Natural killer cell (primary cell): ENCODE data around the gene ZNF41. TPM values are rescaled to one million over a fixed set of nuclear protein-coding genes. Genes with fewer than 3 reads are reported as not detected.

ENCODE experiments used
- ATAC-seq, 3 donors: fragments of 150-1000 bp in 2 of 3; fragments of 200-7000 bp in 1 of 3; cut with Tn5 transposase; 1 replicate in 1 of 3; 2 replicates in 2 of 3; pipeline ENCODE4 v1.10.0; 2021; ENCODE audit warnings: mild to moderate bottlenecking in 2 of 3, moderate library complexity in 2 of 3
- DNase-seq, 2 donors: peaks; one replicate each; pipeline versions ENCODE4 v3.0.0 to v3.0.0-alpha.2; 2013 to 2021; ENCODE audit warnings: mixed read lengths in 1 of 2
- H3K27ac ChIP-seq: one replicate; pipeline ENCODE4 v1.5.1; 2013; ENCODE audit warnings: mild to moderate bottlenecking, low read length
- H3K27me3 ChIP-seq: one replicate; pipeline ENCODE4 v1.6.1; 2013; ENCODE audit warnings: low read length; ENCODE audit not compliant: control insufficient read depth, insufficient read depth
- H3K36me3 ChIP-seq: one replicate; pipeline ENCODE4 v1.6.1; 2013; ENCODE audit warnings: low read length; ENCODE audit not compliant: control insufficient read depth, insufficient read depth
- H3K4me1 ChIP-seq: one replicate; pipeline ENCODE4 v1.6.1; 2013; ENCODE audit warnings: low read length; ENCODE audit not compliant: control insufficient read depth, insufficient read depth
- H3K4me3 ChIP-seq: one replicate; pipeline ENCODE4 v1.5.1; 2013; ENCODE audit warnings: low read length
- H3K9me3 ChIP-seq: one replicate; pipeline ENCODE4 v1.6.1; 2013; ENCODE audit warnings: low read length; ENCODE audit not compliant: control insufficient read depth, insufficient read depth
- H3K27ac Mint-ChIP-seq, 2 donors: one replicate each; pipeline ENCODE4 v1.8.0; 2022; ENCODE audit warnings: mild to moderate bottlenecking in 2 of 2, mixed read lengths in 2 of 2, moderate library complexity in 1 of 2
- H3K27me3 Mint-ChIP-seq, 2 donors: one replicate each; pipeline ENCODE4 v1.8.0; 2022; ENCODE audit warnings: low read depth in 2 of 2, mixed read lengths in 2 of 2
- H3K36me3 Mint-ChIP-seq: one replicate; pipeline ENCODE4 v1.8.0; 2022; ENCODE audit warnings: mixed read lengths
- H3K4me1 Mint-ChIP-seq, 2 donors: one replicate each; pipeline ENCODE4 v1.8.0; 2022; ENCODE audit warnings: mixed read lengths in 2 of 2
- H3K4me3 Mint-ChIP-seq: one replicate; pipeline ENCODE4 v1.8.0; 2022; ENCODE audit warnings: mild to moderate bottlenecking, moderate library complexity, mixed read lengths
- H3K9me3 Mint-ChIP-seq, 2 donors: one replicate each; pipeline ENCODE4 v1.8.0; 2022; ENCODE audit warnings: mixed read lengths in 2 of 2
- CTCF ChIP-seq: fragments of 200-600 bp; IDR thresholded peaks from one replicate; pipeline ENCODE4 v1.8.0; 2022; ENCODE audit warnings: antibody characterized with exemption
- WGBS: methylation state at CpG from one replicate; pipeline ENCODE4 v1.1.7; 2013; ENCODE audit warnings: missing lambda C conversion rate; ENCODE audit not compliant: insufficient coverage; 5-methylcytosine and 5-hydroxymethylcytosine counted together
- intact Hi-C: fragments of 100-400 bp; cut with micrococcal nuclease; formaldehyde crosslinking; loops from one replicate; pipeline ENCODE4 v1.14.2; 2022
- total RNA-seq, 4 donors: library from RNA; stranded (reverse); fragments of 120-200 nt in 1 of 4; gene quantifications; one replicate each; pipeline versions ENCODE4 v1.2.3 to v1.2.4, GENCODE V29; 2013 to 2022

ZNF41 gene
- total RNA-seq, 3 donors from 2014 or later (not counting 1 experiment from before 2014, with no cell fraction given), result 7.9 to 11.8 (median 10.0) TPM

DNA sequence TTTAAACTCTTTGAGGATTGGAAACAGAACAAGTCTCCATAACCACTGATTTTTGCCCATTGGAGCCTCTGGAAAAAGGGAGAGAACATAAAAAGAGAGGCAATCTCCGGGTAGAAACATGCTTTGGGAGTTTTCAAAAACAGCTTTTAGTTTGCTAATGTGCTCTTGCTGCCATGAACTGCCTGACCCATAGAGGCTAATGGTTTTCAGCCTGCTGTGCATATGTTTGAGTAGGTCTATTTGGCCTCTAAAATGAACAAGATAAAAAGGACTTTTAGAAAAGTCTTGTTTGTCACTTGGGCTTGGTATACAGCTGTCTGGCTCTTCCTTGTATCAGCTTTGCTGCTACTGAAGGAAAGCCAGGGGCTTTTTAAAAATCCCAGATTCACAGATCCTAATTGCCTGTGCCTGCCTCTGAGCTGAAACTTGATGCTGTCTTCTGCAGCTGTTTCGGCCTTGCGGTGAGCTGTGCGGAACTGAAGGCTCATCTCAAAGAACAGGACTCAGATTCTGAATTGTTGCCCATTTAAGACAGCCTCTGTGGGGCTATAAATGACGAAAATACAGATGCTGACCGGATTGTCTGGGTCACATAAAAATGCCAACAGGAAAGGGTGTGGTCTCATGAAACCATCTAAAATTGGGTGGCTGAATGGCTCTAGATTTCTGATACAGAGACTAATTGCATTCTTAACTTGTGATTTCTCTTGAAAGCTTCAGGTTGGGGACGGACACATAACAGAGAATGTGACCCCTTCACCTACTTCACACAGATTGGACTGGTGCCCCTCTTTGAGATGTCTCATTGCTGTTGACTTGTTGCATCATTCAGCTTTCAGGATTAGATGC, 18.4 kb upstream of the ZNF41 start:
- intact Hi-C loops, result no loop called here
- no peak overlapping the region for H3K4me3 Mint-ChIP-seq
- Histone ChIP-seq H3K27me3 (no peaks in the 10 kb centered on the region), H3K4me1 (peaks cover 3% of the 10 kb centered on the region), H3K9me3 (no peaks in the 10 kb centered on the region), H3K36me3 (no peaks in the 10 kb centered on the region), H3K27ac (no peak overlapping the region), H3K4me3 (no peak overlapping the region)
- 50% methylated on average over 7 of the region's 7 CpGs for WGBS
- DNase-seq, result no peak
- ATAC-seq, result no peak
- H3K27me3 Mint-ChIP-seq, result peaks cover 0 to 27% of the 10 kb centered on the region in 2 donors
- no peaks in the 10 kb centered on the region for H3K9me3 Mint-ChIP-seq
- peaks cover 0 to 5% of the 10 kb centered on the region in 2 donors for H3K4me1 Mint-ChIP-seq
- TF ChIP-seq CTCF, result no peak
- no peaks in the 10 kb centered on the region for H3K36me3 Mint-ChIP-seq
- no peak overlapping the region for H3K27ac Mint-ChIP-seq

DNA sequence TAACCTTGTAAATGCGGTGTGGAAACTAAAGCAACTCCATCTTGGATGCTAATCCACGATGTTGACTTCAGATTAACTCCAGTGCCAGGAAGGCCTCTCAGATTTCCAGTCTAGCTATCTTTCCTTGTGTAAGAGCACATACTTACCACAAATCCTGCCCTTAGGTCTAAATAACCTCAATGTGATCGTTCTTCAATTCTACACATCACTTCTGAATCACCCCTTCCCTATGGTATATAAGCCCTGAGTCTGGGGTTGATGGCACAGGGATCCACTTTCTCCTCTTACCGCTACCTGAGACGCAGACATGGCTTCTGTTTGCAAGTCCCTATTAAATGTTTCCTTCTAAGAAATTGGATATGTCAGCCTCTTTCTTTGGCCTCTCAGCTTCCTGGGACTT, 17.5 kb upstream of the ZNF41 start:
- Mint-ChIP-seq H3K27me3 (peaks cover 0 to 34% of the 10 kb centered on the region in 2 donors), H3K27ac (no peak overlapping the region), H3K9me3 (no peaks in the 10 kb centered on the region), H3K36me3 (no peaks in the 10 kb centered on the region), H3K4me1 (peaks cover 0 to 5% of the 10 kb centered on the region in 2 donors), H3K4me3 (no peak overlapping the region)
- WGBS, result 94% methylated on average over 5 of the region's 5 CpGs
- Histone ChIP-seq H3K27ac (no peak overlapping the region), H3K4me1 (peaks cover 3% of the 10 kb centered on the region), H3K36me3 (no peaks in the 10 kb centered on the region), H3K9me3 (no peaks in the 10 kb centered on the region), H3K4me3 (no peak overlapping the region), H3K27me3 (no peaks in the 10 kb centered on the region)
- DNase-seq (no peak), ATAC-seq (no peak)
- intact Hi-C loops, result no loop called here
- TF ChIP-seq CTCF, result no peak

GRCh38 chrX:47499293-47499692, 16.3 kb upstream of the ZNF41 start:
- H3K9me3 ChIP-seq, result no peaks in the 10 kb centered on the region
- Mint-ChIP-seq H3K36me3 (no peaks in the 10 kb centered on the region), H3K9me3 (no peaks in the 10 kb centered on the region), H3K27ac (no peak overlapping the region), H3K4me1 (peaks cover 0 to 5% of the 10 kb centered on the region in 2 donors), H3K27me3 (peaks cover 0 to 43% of the 10 kb centered on the region in 2 donors), H3K4me3 (no peak overlapping the region)
- H3K36me3 ChIP-seq, result no peaks in the 10 kb centered on the region
- no peak for DNase-seq
- ATAC-seq, result no peak
- no peak overlapping the region for H3K27ac ChIP-seq
- 75% methylated on average over 2 of the region's 3 CpGs for WGBS
- TF ChIP-seq CTCF, result no peak
- peaks cover 3% of the 10 kb centered on the region for H3K4me1 ChIP-seq
- no peaks in the 10 kb centered on the region for H3K27me3 ChIP-seq
- no peak overlapping the region for H3K4me3 ChIP-seq
- intact Hi-C loops, result no loop called here
